HL-60 (cell line): ENCODE results near the gene KCTD11.

ENCODE experiments used
- DNase-seq, 2 experiments: peaks; one replicate each; pipeline ENCODE4 v3.0.0-alpha.2; 2010 to 2020; ENCODE audit warnings: low read depth in 1 of 2, low spot score in 1 of 2
- H3K27ac ChIP-seq: fragments of 250-450 bp; sonication (Bioruptor Pico); replicated peaks from 2 replicates; pipeline ENCODE4 v1.5.1; 2020; ENCODE audit warnings: mild to moderate bottlenecking, moderate library complexity
- H3K27me3 ChIP-seq: fragments of 250-450 bp; sonication (Bioruptor Pico); 2 replicates; pipeline ENCODE4 v1.5.1; 2021; ENCODE audit warnings: mild to moderate bottlenecking, moderate library complexity; ENCODE audit not compliant: insufficient read depth, poor library complexity, severe bottlenecking
- H3K4me3 ChIP-seq: replicated peaks from 2 replicates; pipeline ENCODE4 v1.5.1; 2011; ENCODE audit warnings: mild to moderate bottlenecking, control low read depth, low read length; ENCODE audit not compliant: insufficient read depth
- GABPA ChIP-seq: IDR thresholded peaks from 2 replicates; pipeline ENCODE4 v1.6.1; 2012; ENCODE audit warnings: low read depth
- POLR2AphosphoS5 ChIP-seq: IDR thresholded peaks from 2 replicates; pipeline ENCODE4 v1.6.1; 2012; ENCODE audit warnings: low read depth
- SPI1 ChIP-seq: IDR thresholded peaks from 2 replicates; pipeline ENCODE4 v1.6.1; 2012; ENCODE audit warnings: low read depth, mild to moderate bottlenecking, borderline replicate concordance
- TF ChIP-seq, protein P1 (sequence below): IDR thresholded peaks from 2 replicates; pipeline ENCODE4 v1.6.1; 2012; ENCODE audit warnings: low read depth; ENCODE audit not compliant: insufficient replicate concordance
- TF ChIP-seq, protein P2 (sequence below): IDR thresholded peaks from one replicate; pipeline ENCODE4 v1.5.1; 2011; ENCODE audit warnings: low read length, control low read depth, inconsistent platforms; ENCODE audit not compliant: insufficient read depth

The KCTD11 gene

GRCh38 chr17:7318121-7318860, 33.7 kb upstream of the KCTD11 start:
- H3K27ac ChIP-seq: no peak overlapping the region
- TF ChIP-seq POLR2AphosphoS5 (no peak), GABPA (no peak), SPI1 (no peak)
- TF ChIP-seq, protein P1, sequence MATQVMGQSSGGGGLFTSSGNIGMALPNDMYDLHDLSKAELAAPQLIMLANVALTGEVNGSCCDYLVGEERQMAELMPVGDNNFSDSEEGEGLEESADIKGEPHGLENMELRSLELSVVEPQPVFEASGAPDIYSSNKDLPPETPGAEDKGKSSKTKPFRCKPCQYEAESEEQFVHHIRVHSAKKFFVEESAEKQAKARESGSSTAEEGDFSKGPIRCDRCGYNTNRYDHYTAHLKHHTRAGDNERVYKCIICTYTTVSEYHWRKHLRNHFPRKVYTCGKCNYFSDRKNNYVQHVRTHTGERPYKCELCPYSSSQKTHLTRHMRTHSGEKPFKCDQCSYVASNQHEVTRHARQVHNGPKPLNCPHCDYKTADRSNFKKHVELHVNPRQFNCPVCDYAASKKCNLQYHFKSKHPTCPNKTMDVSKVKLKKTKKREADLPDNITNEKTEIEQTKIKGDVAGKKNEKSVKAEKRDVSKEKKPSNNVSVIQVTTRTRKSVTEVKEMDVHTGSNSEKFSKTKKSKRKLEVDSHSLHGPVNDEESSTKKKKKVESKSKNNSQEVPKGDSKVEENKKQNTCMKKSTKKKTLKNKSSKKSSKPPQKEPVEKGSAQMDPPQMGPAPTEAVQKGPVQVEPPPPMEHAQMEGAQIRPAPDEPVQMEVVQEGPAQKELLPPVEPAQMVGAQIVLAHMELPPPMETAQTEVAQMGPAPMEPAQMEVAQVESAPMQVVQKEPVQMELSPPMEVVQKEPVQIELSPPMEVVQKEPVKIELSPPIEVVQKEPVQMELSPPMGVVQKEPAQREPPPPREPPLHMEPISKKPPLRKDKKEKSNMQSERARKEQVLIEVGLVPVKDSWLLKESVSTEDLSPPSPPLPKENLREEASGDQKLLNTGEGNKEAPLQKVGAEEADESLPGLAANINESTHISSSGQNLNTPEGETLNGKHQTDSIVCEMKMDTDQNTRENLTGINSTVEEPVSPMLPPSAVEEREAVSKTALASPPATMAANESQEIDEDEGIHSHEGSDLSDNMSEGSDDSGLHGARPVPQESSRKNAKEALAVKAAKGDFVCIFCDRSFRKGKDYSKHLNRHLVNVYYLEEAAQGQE: no peak
- TF ChIP-seq, protein P2, sequence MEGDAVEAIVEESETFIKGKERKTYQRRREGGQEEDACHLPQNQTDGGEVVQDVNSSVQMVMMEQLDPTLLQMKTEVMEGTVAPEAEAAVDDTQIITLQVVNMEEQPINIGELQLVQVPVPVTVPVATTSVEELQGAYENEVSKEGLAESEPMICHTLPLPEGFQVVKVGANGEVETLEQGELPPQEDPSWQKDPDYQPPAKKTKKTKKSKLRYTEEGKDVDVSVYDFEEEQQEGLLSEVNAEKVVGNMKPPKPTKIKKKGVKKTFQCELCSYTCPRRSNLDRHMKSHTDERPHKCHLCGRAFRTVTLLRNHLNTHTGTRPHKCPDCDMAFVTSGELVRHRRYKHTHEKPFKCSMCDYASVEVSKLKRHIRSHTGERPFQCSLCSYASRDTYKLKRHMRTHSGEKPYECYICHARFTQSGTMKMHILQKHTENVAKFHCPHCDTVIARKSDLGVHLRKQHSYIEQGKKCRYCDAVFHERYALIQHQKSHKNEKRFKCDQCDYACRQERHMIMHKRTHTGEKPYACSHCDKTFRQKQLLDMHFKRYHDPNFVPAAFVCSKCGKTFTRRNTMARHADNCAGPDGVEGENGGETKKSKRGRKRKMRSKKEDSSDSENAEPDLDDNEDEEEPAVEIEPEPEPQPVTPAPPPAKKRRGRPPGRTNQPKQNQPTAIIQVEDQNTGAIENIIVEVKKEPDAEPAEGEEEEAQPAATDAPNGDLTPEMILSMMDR: no peak
- no peaks in the 10 kb centered on the region for H3K27me3 ChIP-seq
- no peak overlapping the region for H3K4me3 ChIP-seq
- no peak for DNase-seq

- no peaks in the 10 kb centered on the region for H3K27me3 ChIP-seq
- no peak for DNase-seq
- TF ChIP-seq, protein P2: no peak
- TF ChIP-seq SPI1: no peak
- no peak for TF ChIP-seq GABPA
- TF ChIP-seq, protein P1: no peak
- no peak for TF ChIP-seq POLR2AphosphoS5
- no peak overlapping the region for H3K27ac ChIP-seq
- no peak overlapping the region for H3K4me3 ChIP-seq
Observed at GRCh38 chr17:7321466-7321865, 30.5 kb upstream of the KCTD11 start.

DNA sequence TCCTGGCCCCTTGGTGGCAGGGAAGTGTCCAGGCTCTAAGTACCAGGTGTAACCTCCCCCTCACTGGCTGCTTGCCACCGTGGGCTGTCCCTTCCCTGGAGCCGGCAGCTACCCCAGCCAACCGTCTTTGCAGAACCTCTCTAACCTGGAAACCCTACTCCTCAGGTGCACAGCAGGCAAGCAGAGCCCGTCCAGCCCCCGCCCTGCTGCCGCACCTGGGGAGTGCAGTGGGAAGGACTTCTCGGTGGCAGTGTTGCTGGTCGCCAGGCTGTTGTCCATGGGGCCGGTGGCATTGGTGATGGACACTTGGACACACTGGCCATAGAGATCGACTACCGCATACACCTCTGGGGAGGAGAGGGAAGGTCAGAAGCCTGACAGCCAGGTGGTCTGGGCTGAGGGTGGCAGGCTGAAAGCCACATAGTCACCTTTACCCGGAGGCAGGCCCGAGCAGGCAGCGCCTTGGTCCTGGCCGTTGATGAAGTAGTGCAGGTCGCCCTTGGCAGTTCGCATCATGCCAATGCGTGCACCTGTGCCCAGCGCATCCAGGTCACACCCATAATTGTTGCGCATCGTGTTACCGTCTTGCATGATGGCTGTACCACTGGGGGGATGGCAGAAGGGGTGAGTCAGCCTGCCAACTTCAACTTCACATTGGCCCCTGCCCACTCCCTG, 29.3 kb upstream of the KCTD11 start:
- TF ChIP-seq SPI1 (no peak), GABPA (no peak), POLR2AphosphoS5 (no peak)
- TF ChIP-seq, protein P2: no peak
- TF ChIP-seq, protein P1: no peak
- Histone ChIP-seq H3K4me3 (no peak overlapping the region), H3K27ac (no peak overlapping the region), H3K27me3 (no peaks in the 10 kb centered on the region)
- DNase-seq: no peak
